Measurements from ENCODE around the gene CDH24.

DNA sequence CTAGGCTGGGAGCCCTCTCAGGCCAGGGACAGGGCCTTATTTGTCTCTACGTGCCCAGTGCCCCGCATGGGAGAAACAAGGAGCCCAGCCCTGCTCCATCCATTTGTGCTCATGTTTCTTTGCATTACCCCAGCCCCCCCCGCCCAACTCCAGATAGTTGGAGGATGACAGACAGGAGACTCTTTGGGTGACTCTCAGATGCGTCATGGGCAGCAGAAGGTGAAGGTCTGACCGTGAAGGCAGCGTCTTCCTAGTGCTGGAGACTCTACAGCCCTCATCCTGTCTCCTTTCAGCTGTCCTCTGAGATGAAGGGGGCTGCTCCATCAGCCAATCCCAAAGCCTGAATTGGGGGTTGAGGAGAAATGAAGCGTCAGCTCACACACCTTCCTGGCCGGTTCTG, 15.6 kb downstream of the CDH24 start:
- TF ChIP-seq, protein P1, sequence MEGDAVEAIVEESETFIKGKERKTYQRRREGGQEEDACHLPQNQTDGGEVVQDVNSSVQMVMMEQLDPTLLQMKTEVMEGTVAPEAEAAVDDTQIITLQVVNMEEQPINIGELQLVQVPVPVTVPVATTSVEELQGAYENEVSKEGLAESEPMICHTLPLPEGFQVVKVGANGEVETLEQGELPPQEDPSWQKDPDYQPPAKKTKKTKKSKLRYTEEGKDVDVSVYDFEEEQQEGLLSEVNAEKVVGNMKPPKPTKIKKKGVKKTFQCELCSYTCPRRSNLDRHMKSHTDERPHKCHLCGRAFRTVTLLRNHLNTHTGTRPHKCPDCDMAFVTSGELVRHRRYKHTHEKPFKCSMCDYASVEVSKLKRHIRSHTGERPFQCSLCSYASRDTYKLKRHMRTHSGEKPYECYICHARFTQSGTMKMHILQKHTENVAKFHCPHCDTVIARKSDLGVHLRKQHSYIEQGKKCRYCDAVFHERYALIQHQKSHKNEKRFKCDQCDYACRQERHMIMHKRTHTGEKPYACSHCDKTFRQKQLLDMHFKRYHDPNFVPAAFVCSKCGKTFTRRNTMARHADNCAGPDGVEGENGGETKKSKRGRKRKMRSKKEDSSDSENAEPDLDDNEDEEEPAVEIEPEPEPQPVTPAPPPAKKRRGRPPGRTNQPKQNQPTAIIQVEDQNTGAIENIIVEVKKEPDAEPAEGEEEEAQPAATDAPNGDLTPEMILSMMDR (IDR thresholded peaks at IDR 0.05; ENCODE audit: borderline replicate concordance, extremely low read depth, low read length, poor library complexity, severe bottlenecking): no peak
- TF ChIP-seq EZH2 (IDR thresholded peaks at IDR 0.05; ENCODE audit: borderline replicate concordance, low read depth, low read length, severe bottlenecking): no peak
